ENCODE results near the gene SMIM43. TPM values are rescaled to one million over a fixed set of nuclear protein-coding genes. Genes with fewer than 3 reads are reported as not detected.

Gene SMIM43
- total RNA-seq, 1 experiment from 2014 or later = not detected

- H3K4me3 ChIP-seq (replicated peaks in 1 of 2; ENCODE audit: low read depth in 1 of 2, low read length in 2 of 2) = no peak overlapping the region
- H3K9ac ChIP-seq (ENCODE audit: low read length) = no peak overlapping the region
- H2AFZ ChIP-seq (ENCODE audit: low read depth, low read length, poor library complexity, severe bottlenecking) = peak overlapping the region; percentile 15
- no peaks in the 10 kb centered on the region for H3K9me2 ChIP-seq (ENCODE audit: insufficient read depth)
- H3K27ac ChIP-seq (ENCODE audit: low read depth, low read length) = no peak overlapping the region
- ChIA-PET RAD21 (ENCODE audit: low non-redundant PET in 1 of 2, low total read pairs in 2 of 2, uncharacterized antibody in 2 of 2, unreplicated experiment in 2 of 2) (no interaction called here), CTCF (no interaction called here), POLR2A (no interaction called here)
- no peaks in the 10 kb centered on the region for H3K4me1 ChIP-seq (ENCODE audit: control insufficient read depth in 1 of 2, insufficient read depth in 2 of 2, low read length in 2 of 2)
- DNase-seq (ENCODE audit: low read depth, low spot score) (no peak), ATAC-seq (no peak)
- intact Hi-C loops (cut with micrococcal nuclease) = no loop called here
- BruUV-seq (replicated peaks) = no TSS peak
- no peaks in the 10 kb centered on the region for H3K79me2 ChIP-seq (ENCODE audit: insufficient read depth, low read length)
- no peaks in the 10 kb centered on the region for H3K27me3 ChIP-seq (ENCODE audit: insufficient read depth, low read length)
- no peak for TF ChIP-seq ZNF274 (IDR thresholded peaks at IDR 0.05; ENCODE audit: low read depth, low read length)
- no peak for TF ChIP-seq POLR2A (IDR thresholded peaks at IDR 0.05; ENCODE audit: borderline replicate concordance, extremely low read depth, insufficient read depth, insufficient read length)
- TF ChIP-seq SIN3A (IDR thresholded peaks at IDR 0.05; ENCODE audit: low read depth) = no peak
- no peak for TF ChIP-seq SRF (IDR thresholded peaks at IDR 0.05; ENCODE audit: low read depth)
- no peak for TF ChIP-seq EZH2phosphoT487 (IDR thresholded peaks at IDR 0.05; ENCODE audit: borderline replicate concordance)
- TF ChIP-seq RAD21 (IDR thresholded peaks at IDR 0.05; ENCODE audit: low read depth) = no peak
- TF ChIP-seq MAX (IDR thresholded peaks at IDR 0.05) = no peak
- TF ChIP-seq FOSL1 (IDR thresholded peaks at IDR 0.05; ENCODE audit: low read depth) = no peak
- no peak for TF ChIP-seq SP1 (IDR thresholded peaks at IDR 0.05; ENCODE audit: low read depth)
- TF ChIP-seq REST (IDR thresholded peaks at IDR 0.05; ENCODE audit: low read depth) = no peak
- no peak for TF ChIP-seq YY1 (IDR thresholded peaks at IDR 0.05; ENCODE audit: extremely low read depth, insufficient replicate concordance, low read depth, low read length)
- TF ChIP-seq TCF7L2 (IDR thresholded peaks at IDR 0.05; ENCODE audit: borderline replicate concordance, extremely low read depth, insufficient read depth, insufficient read length) = no peak
- TF ChIP-seq EGR1 (IDR thresholded peaks at IDR 0.05; ENCODE audit: low read depth) = no peak
- no peak for TF ChIP-seq ELF1 (IDR thresholded peaks at IDR 0.05; ENCODE audit: borderline replicate concordance, low read depth)
- TF ChIP-seq POLR2AphosphoS5 (IDR thresholded peaks at IDR 0.05; ENCODE audit: low read depth, low read length) = no peak
- no peak for TF ChIP-seq CBX3 (IDR thresholded peaks at IDR 0.05; ENCODE audit: low read depth)
- TF ChIP-seq CTCF (IDR thresholded peaks at IDR 0.05 in 2 of 3, conservative IDR thresholded peaks at IDR 0.05 in 1 of 3; ENCODE audit: borderline replicate concordance in 1 of 3, insufficient read depth in 1 of 3, low read depth in 2 of 3, low read length in 2 of 3) = no peak
- TF ChIP-seq CEBPB (IDR thresholded peaks at IDR 0.05; ENCODE audit: low read depth) = no peak
- no peak for TF ChIP-seq EZH2 (IDR thresholded peaks at IDR 0.05)
- TF ChIP-seq ZBTB33 (IDR thresholded peaks at IDR 0.05; ENCODE audit: extremely low read depth, insufficient replicate concordance, low read length) = no peak
- H4K20me1 ChIP-seq (ENCODE audit: insufficient read depth) = no peaks in the 10 kb centered on the region
- H3K9me3 ChIP-seq (ENCODE audit: control insufficient read depth in 1 of 2, insufficient read depth in 1 of 2, low read depth in 1 of 2, low read length in 2 of 2) = no peaks in the 10 kb centered on the region
- H3K36me3 ChIP-seq (ENCODE audit: control insufficient read depth in 1 of 2, insufficient read depth in 2 of 2, low read length in 2 of 2) = no peaks in the 10 kb centered on the region
- H3K4me2 ChIP-seq (ENCODE audit: low read length) = no peak overlapping the region
Measured at GRCh38 chr4:121740796-121741409, 24.1 kb downstream of the SMIM43 start.
